Activated naive CD4-positive, alpha-beta T cell treated with anti-CD3 and anti-CD28 coated beads for 36 hours (primary cell): ENCODE results near the gene ZNF616. TPM values are rescaled to one million over a fixed set of nuclear protein-coding genes. Genes with fewer than 3 reads are reported as not detected.

ENCODE experiments used
- total RNA-seq, 2 experiments: library from RNA; stranded (reverse); gene quantifications; one replicate each; pipeline ENCODE4 v1.2.3, GENCODE V29; 2021

Gene ZNF616
- total RNA-seq, 2 experiments from 2014 or later, result 7.6 to 8.7 TPM

Other genes with a start within 250 kb of the ZNF616 start
- 10 to 100 TPM; 10.4 to 11.6 TPM for gene ZNF649, start 234.9 kb downstream of the ZNF616 start, total RNA-seq
- gene ZNF613, start 212.5 kb downstream of the ZNF616 start, total RNA-seq, result 1 to 10 TPM; 2.0 to 3.1 TPM
- 1 to 10 TPM; 6.6 to 6.7 TPM for gene ZNF350, start 153.1 kb downstream of the ZNF616 start, total RNA-seq
- gene ZNF615, start 131.7 kb downstream of the ZNF616 start, total RNA-seq, result 1 to 10 TPM; 6.8 to 7.9 TPM
- gene ZNF614, start 111.6 kb downstream of the ZNF616 start, total RNA-seq, result 1 to 10 TPM; 7.5 to 8.2 TPM
- 1 to 10 TPM; 6.2 to 6.7 TPM for gene ZNF432, start 91.1 kb downstream of the ZNF616 start, total RNA-seq
- 10 to 100 TPM; 13.3 to 15.5 TPM for gene ZNF841, start 44.2 kb downstream of the ZNF616 start, total RNA-seq
- 10 to 100 TPM; 10.7 to 11.1 TPM for gene ZNF836, start 31.7 kb upstream of the ZNF616 start, total RNA-seq
- 100 to 1,000 TPM; 228 to 232 TPM for gene PPP2R1A, start 50.1 kb upstream of the ZNF616 start, total RNA-seq
- 10 to 100 TPM; 22.3 to 23.6 TPM for gene ZNF766, start 129.6 kb upstream of the ZNF616 start, total RNA-seq
- gene ZNF480, start 157.2 kb upstream of the ZNF616 start, total RNA-seq, result 1 to 10 TPM; 3.7 to 4.2 TPM
- gene ZNF610, start 196.3 kb upstream of the ZNF616 start, total RNA-seq, result under 1 TPM; 0.64 TPM
- 1 to 10 TPM; 8.3 to 8.4 TPM for gene ZNF880, start 230.0 kb upstream of the ZNF616 start, total RNA-seq